A549 treated with CORT108297 at 1 μM for 4 hours (cell line): ENCODE data around the gene CCDC191. TPM values are rescaled to one million over a fixed set of nuclear protein-coding genes. Genes with fewer than 3 reads are reported as not detected.

Experiments used
- total RNA-seq: library from RNA; stranded (reverse); fragments of 200-300 nt; extraction: Qiagen RNA extraction; gene quantifications from 5 replicates; pipeline ENCODE4 v1.2.3, GENCODE V29; 2022

CCDC191 gene, protein sequence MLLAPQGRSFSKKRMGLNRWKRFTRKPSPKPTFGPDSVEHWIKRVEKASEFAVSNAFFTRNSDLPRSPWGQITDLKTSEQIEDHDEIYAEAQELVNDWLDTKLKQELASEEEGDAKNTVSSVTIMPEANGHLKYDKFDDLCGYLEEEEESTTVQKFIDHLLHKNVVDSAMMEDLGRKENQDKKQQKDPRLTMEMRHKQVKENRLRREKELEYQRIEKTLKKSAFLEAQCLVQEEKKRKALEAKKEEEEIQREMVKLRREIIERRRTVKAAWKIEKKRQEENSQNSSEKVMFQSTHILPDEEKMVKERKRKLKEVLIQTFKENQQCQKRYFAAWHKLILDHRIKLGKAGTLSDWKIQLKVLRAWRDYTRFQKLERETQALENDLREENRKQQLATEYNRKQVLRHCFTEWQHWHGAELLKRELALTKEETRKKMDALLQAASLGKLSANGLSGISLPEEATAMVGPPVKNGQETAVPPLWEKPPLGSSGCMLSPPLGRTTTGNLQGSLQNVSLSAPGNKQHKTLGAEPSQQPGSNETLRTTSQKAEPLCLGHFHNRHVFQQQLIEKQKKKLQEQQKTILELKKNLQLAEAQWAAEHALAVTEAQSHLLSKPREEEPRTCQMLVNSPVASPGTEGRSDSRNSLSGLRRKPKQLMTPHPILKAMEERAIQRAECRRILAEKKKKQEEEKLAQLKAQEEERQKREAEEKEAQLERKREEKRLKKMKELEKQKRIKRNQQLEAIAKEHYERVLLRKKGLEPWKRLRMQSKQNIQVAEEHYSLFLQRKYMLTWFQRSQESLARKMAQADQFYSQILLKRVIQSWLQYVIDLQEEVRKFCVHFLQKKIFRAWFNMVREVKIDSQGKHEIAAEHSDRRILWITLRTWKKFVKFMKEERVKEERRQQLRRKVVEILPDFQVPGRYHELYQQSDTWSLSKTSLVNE
- total RNA-seq: 1.7 to 2.5 TPM (median 2.0 TPM) in 5 replicates

GRCh38 chr3:114056130-114057010 is at the start of gene CCDC191, which contains the start of gene QTRT2:
Gene CCDC191 (minus strand): TSS chr3:114056526. CDS start chr3:114056466, 60 bp downstream.
Gene QTRT2 (plus strand): TSS chr3:114056737. CDS start chr3:114065258, 8,521 bp downstream.

GRCh38 chr3:113947372-113948014 is 108.8 kb downstream of the CCDC191 start, which contains the start of gene ZDHHC23:
Gene ZDHHC23 (plus strand): TSS chr3:113948013. CDS start chr3:113948803, 790 bp downstream.

Other genes with a start within 250 kb of the CCDC191 start
- gene GRAMD1C, start 217.7 kb downstream of the CCDC191 start, total RNA-seq: 0.23 to 1.2 TPM (median 0.43 TPM) in 5 replicates
- gene ZDHHC23, start 108.5 kb downstream of the CCDC191 start, total RNA-seq: 3.4 to 4.4 TPM (median 3.6 TPM) in 5 replicates
- gene QTRT2, start 211 bp upstream of the CCDC191 start, total RNA-seq: 22.7 to 29.9 TPM (median 24.1 TPM) in 5 replicates
- gene DRD3, start 122.5 kb upstream of the CCDC191 start, total RNA-seq: not detected in 5 replicates
- gene ZNF80, start 181.1 kb upstream of the CCDC191 start, total RNA-seq: not detected in 5 replicates
- not detected in 5 replicates for gene TIGIT, start 237.5 kb upstream of the CCDC191 start, total RNA-seq